Measurements from ENCODE around the gene VAV1.
A peak's percentile ranks its signal among the peaks of the same experiment; 100 is the strongest.

The VAV1 gene

GRCh38 chr19:6886277-6886897, 113.9 kb downstream of the VAV1 start:
- no peak overlapping the region for H3K27ac Mint-ChIP-seq
- peaks cover 29% of the 10 kb centered on the region for H3K27me3 Mint-ChIP-seq
- H3K9me3 Mint-ChIP-seq = peaks cover 6% of the 10 kb centered on the region
- no peaks in the 10 kb centered on the region for H3K4me1 Mint-ChIP-seq
- H3K36me3 Mint-ChIP-seq = peaks cover 7% of the 10 kb centered on the region
- ATAC-seq = no peak
- H3K4me3 Mint-ChIP-seq = no peak overlapping the region

GRCh38 chr19:6887316-6887715, 114.8 kb downstream of the VAV1 start, which contains the start of gene ADGRE1:
Gene ADGRE1, plus strand, starts transcription at chr19:6887579. Its CDS starts 30 bp downstream, at chr19:6887609.
- no peak for ATAC-seq
- peaks cover 7% of the 10 kb centered on the region for H3K36me3 Mint-ChIP-seq
- peaks cover 26% of the 10 kb centered on the region for H3K27me3 Mint-ChIP-seq
- no peak within 1 kb of the TSS for H3K4me3 Mint-ChIP-seq
- no peak within 1 kb of the TSS for H3K27ac Mint-ChIP-seq
- peaks cover 8% of the 10 kb centered on the region for H3K4me1 Mint-ChIP-seq
- peaks cover 6% of the 10 kb centered on the region for H3K9me3 Mint-ChIP-seq

GRCh38 chr19:6888967-6889366, 116.5 kb downstream of the VAV1 start:
- Mint-ChIP-seq H3K4me3 (no peak overlapping the region), H3K27ac (no peak overlapping the region), H3K4me1 (peaks cover 12% of the 10 kb centered on the region), H3K9me3 (peaks cover 13% of the 10 kb centered on the region), H3K36me3 (peaks cover 7% of the 10 kb centered on the region), H3K27me3 (peaks cover 28% of the 10 kb centered on the region)
- ATAC-seq = no peak

GRCh38 chr19:6890401-6890913, 117.9 kb downstream of the VAV1 start:
- no peak overlapping the region for H3K4me3 Mint-ChIP-seq
- peaks cover 12% of the 10 kb centered on the region for H3K4me1 Mint-ChIP-seq
- H3K9me3 Mint-ChIP-seq = peaks cover 23% of the 10 kb centered on the region
- ATAC-seq = no peak
- no peak overlapping the region for H3K27ac Mint-ChIP-seq
- peaks cover 17% of the 10 kb centered on the region for H3K36me3 Mint-ChIP-seq
- H3K27me3 Mint-ChIP-seq = peaks cover 39% of the 10 kb centered on the region

GRCh38 chr19:6890938-6891337, 118.4 kb downstream of the VAV1 start:
- no peak overlapping the region for H3K4me3 Mint-ChIP-seq
- no peak overlapping the region for H3K27ac Mint-ChIP-seq
- ATAC-seq = no peak
- H3K27me3 Mint-ChIP-seq = peaks cover 39% of the 10 kb centered on the region
- H3K4me1 Mint-ChIP-seq = peaks cover 12% of the 10 kb centered on the region
- peaks cover 17% of the 10 kb centered on the region for H3K36me3 Mint-ChIP-seq
- peaks cover 23% of the 10 kb centered on the region for H3K9me3 Mint-ChIP-seq

GRCh38 chr19:6891761-6892385, 119.4 kb downstream of the VAV1 start:
- H3K27me3 Mint-ChIP-seq = peaks cover 35% of the 10 kb centered on the region
- ATAC-seq = peak; percentile 31
- peaks cover 17% of the 10 kb centered on the region for H3K36me3 Mint-ChIP-seq
- no peak overlapping the region for H3K4me3 Mint-ChIP-seq
- H3K9me3 Mint-ChIP-seq = peaks cover 23% of the 10 kb centered on the region
- peaks cover 12% of the 10 kb centered on the region for H3K4me1 Mint-ChIP-seq
- no peak overlapping the region for H3K27ac Mint-ChIP-seq

- Mint-ChIP-seq H3K27me3 (peaks cover 24% of the 10 kb centered on the region), H3K36me3 (peaks cover 10% of the 10 kb centered on the region), H3K4me1 (peaks cover 12% of the 10 kb centered on the region), H3K4me3 (no peak overlapping the region), H3K27ac (no peak overlapping the region), H3K9me3 (peaks cover 24% of the 10 kb centered on the region)
- ATAC-seq = no peak
Measured at GRCh38 chr19:6894313-6894712, 121.8 kb downstream of the VAV1 start.

- Mint-ChIP-seq H3K4me1 (no peaks in the 10 kb centered on the region), H3K9me3 (peaks cover 31% of the 10 kb centered on the region), H3K36me3 (peaks cover 4% of the 10 kb centered on the region), H3K27me3 (no peaks in the 10 kb centered on the region), H3K4me3 (no peak overlapping the region), H3K27ac (no peak overlapping the region)
- ATAC-seq = no peak
Measured at GRCh38 chr19:6903446-6903845, 130.9 kb downstream of the VAV1 start.

GRCh38 chr19:6906559-6907060, 134.1 kb downstream of the VAV1 start:
- Mint-ChIP-seq H3K27me3 (no peaks in the 10 kb centered on the region), H3K4me3 (no peak overlapping the region), H3K27ac (no peak overlapping the region), H3K9me3 (peaks cover 24% of the 10 kb centered on the region), H3K36me3 (no peaks in the 10 kb centered on the region), H3K4me1 (no peaks in the 10 kb centered on the region)
- no peak for ATAC-seq
